Spleen (tissue), 11 donors: ENCODE data around the gene MAMDC2. TPM values are rescaled to one million over a fixed set of nuclear protein-coding genes. Genes with fewer than 3 reads are reported as not detected.

Experiments used
- DNase-seq: peaks from one replicate; pipeline ENCODE4 v3.0.0-alpha.2; 2020
- H3K27ac ChIP-seq, 8 donors: fragments of 200-600 bp; sonication (generic) in 7 of 8; 1 replicate in 4 of 8; 2 replicates in 4 of 8; pipeline versions ENCODE4 v1.5.0 to v1.8.0; 2016 to 2021; ENCODE audit warnings: inconsistent platforms in 4 of 8, mild to moderate bottlenecking in 4 of 8, moderate library complexity in 1 of 8
- H3K27me3 ChIP-seq, 7 donors: fragments of 200-600 bp; sonication (generic) in 6 of 7; replicated peaks in 1 of 7; 1 replicate in 4 of 7; 2 replicates in 3 of 7; pipeline versions ENCODE4 v1.5.0 to v1.8.0; 2016 to 2021; ENCODE audit warnings: inconsistent platforms in 3 of 7, mild to moderate bottlenecking in 1 of 7
- H3K36me3 ChIP-seq, 6 donors: fragments of 200-600 bp; sonication (generic) in 5 of 6; 1 replicate in 4 of 6; 2 replicates in 2 of 6; pipeline versions ENCODE4 v1.5.0 to v1.8.0; 2016 to 2021; ENCODE audit warnings: inconsistent platforms in 2 of 6
- H3K4me1 ChIP-seq, 6 donors: fragments of 200-600 bp; sonication (generic) in 5 of 6; 1 replicate in 3 of 6; 2 replicates in 3 of 6; pipeline versions ENCODE4 v1.5.0 to v1.8.0; 2016 to 2021; ENCODE audit warnings: inconsistent platforms in 3 of 6
- H3K4me3 ChIP-seq, 8 donors: fragments of 200-600 bp; sonication (generic) in 7 of 8; 1 replicate in 4 of 8; 2 replicates in 4 of 8; pipeline versions ENCODE4 v1.5.0 to v1.8.0; 2016 to 2021; ENCODE audit warnings: inconsistent platforms in 4 of 8, mild to moderate bottlenecking in 4 of 8, moderate library complexity in 2 of 8
- H3K9me3 ChIP-seq, 8 donors: fragments of 200-600 bp; sonication (generic) in 7 of 8; 1 replicate in 4 of 8; 2 replicates in 4 of 8; pipeline versions ENCODE4 v1.5.0 to v1.8.0; 2016 to 2021; ENCODE audit warnings: inconsistent platforms in 4 of 8
- POLR2A ChIP-seq, 3 donors: fragments of 450-650 bp; IDR thresholded peaks; one replicate each; pipeline ENCODE4 v1.5.1; 2017; ENCODE audit warnings: antibody characterized with exemption in 3 of 3, mild to moderate bottlenecking in 1 of 3
- POLR2AphosphoS5 ChIP-seq, 3 donors: sonication (generic); formaldehyde crosslinking; IDR thresholded peaks; one replicate each; pipeline ENCODE4 v1.5.1; 2017; ENCODE audit warnings: antibody characterized with exemption in 3 of 3
- WGBS, 5 donors: extraction: QIAGEN DNeasy Blood & Tissue Kit in 3 of 5; methylation state at CpG; one replicate each; pipeline versions ENCODE4 v1.1.5 to v1.1.7; 2013 to 2018; 5-methylcytosine and 5-hydroxymethylcytosine counted together
- intact Hi-C: fragments of 100-400 bp; cut with DNase I; formaldehyde crosslinking; loops from one replicate; pipeline ENCODE4 v1.15.0; 2023; ENCODE audit warnings: low total_unique reads
- polyA plus RNA-seq, 3 donors: library from polyadenylated mRNA; stranded (reverse); fragments of 200-250 nt; gene quantifications; one replicate each; pipeline ENCODE4 v1.2.1, GENCODE V29; 2013
- total RNA-seq, 7 donors: library from RNA; depleted of rRNA in 3 of 7; stranded (reverse); fragments of >200 nt in 3 of 7; fragmentation: NEBNext Ultra II Directional in 4 of 7; extraction: Animal tissue kit (Norgen Biotek cat#: 25700) in 4 of 7; gene quantifications; one replicate each; pipeline versions ENCODE4 v1.1.0 to v1.2.1, GENCODE V29; 2016 to 2021
- TF ChIP-seq, protein P1 (sequence below), 11 experiments: fragments of 200-600 bp in 7 of 11; fragments of 450-650 bp in 4 of 11; sonication (generic) in 4 of 11; IDR thresholded peaks in 8 of 11; conservative IDR thresholded peaks in 3 of 11; 1 replicate in 7 of 11; 2 replicates in 4 of 11; pipeline versions ENCODE4 v1.4.0 to v1.8.0; 2016 to 2021; ENCODE audit warnings: antibody characterized with exemption in 11 of 11, inconsistent platforms in 4 of 11, mild to moderate bottlenecking in 1 of 11
- donor health status: healthy with polysubstance abuse.
- donor health status: DM: no; HTN: no; CAD: no; lungs with moderate emphysema.
- donor health status: DM: no; HTN: no; CAD: no.
- donor health status: Bipolar disorder and iron deficiency.
- donor health status: healthy.
- donor health status: DM: no; HTN: no; CAD: no.
- donor health status: DM: yes; HTN: yes; CAD: no.

Gene MAMDC2
- total and polyA plus RNA-seq, 10 donors: 1.5 to 65.5 (median 14.5) TPM

- DNase-seq: no peak
- TF ChIP-seq, protein P1, sequence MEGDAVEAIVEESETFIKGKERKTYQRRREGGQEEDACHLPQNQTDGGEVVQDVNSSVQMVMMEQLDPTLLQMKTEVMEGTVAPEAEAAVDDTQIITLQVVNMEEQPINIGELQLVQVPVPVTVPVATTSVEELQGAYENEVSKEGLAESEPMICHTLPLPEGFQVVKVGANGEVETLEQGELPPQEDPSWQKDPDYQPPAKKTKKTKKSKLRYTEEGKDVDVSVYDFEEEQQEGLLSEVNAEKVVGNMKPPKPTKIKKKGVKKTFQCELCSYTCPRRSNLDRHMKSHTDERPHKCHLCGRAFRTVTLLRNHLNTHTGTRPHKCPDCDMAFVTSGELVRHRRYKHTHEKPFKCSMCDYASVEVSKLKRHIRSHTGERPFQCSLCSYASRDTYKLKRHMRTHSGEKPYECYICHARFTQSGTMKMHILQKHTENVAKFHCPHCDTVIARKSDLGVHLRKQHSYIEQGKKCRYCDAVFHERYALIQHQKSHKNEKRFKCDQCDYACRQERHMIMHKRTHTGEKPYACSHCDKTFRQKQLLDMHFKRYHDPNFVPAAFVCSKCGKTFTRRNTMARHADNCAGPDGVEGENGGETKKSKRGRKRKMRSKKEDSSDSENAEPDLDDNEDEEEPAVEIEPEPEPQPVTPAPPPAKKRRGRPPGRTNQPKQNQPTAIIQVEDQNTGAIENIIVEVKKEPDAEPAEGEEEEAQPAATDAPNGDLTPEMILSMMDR (IDR thresholded peaks at IDR 0.05 in 8 of 11, conservative IDR thresholded peaks at IDR 0.05 in 3 of 11): no peak
- TF ChIP-seq POLR2A (IDR thresholded peaks at IDR 0.05) (no peak), POLR2AphosphoS5 (IDR thresholded peaks at IDR 0.05) (no peak)
- 72 to 87% (median 75%) methylated on average over 6 of the region's 6 CpGs for WGBS, 5 donors
- H3K9me3 ChIP-seq: no peaks in the 10 kb centered on the region
- H3K4me3 ChIP-seq: no peak overlapping the region
- H3K27me3 ChIP-seq: no peaks in the 10 kb centered on the region
- no peaks in the 10 kb centered on the region for H3K4me1 ChIP-seq
- no peak overlapping the region for H3K27ac ChIP-seq
- peaks cover 0 to 7% (median 0%) of the 10 kb centered on the region in 6 donors for H3K36me3 ChIP-seq
- intact Hi-C loops: no loop called here
Observed at GRCh38 chr9:70165006-70165602, 121.5 kb downstream of the MAMDC2 start.

- 88 to 95% (median 91%) methylated on average over 5 of the region's 5 CpGs for WGBS, 5 donors
- no peak for DNase-seq
- Histone ChIP-seq H3K4me1 (no peaks in the 10 kb centered on the region), H3K36me3 (peaks cover 0 to 20% (median 0%) of the 10 kb centered on the region in 6 donors), H3K27ac (no peak overlapping the region), H3K4me3 (no peak overlapping the region), H3K9me3 (no peaks in the 10 kb centered on the region), H3K27me3 (no peaks in the 10 kb centered on the region)
- intact Hi-C loops: no loop called here
- TF ChIP-seq, protein P1 (IDR thresholded peaks at IDR 0.05 in 8 of 11, conservative IDR thresholded peaks at IDR 0.05 in 3 of 11): no peak
- no peak for TF ChIP-seq POLR2AphosphoS5 (IDR thresholded peaks at IDR 0.05)
Observed at GRCh38 chr9:70168521-70168920, 124.9 kb downstream of the MAMDC2 start.

DNA sequence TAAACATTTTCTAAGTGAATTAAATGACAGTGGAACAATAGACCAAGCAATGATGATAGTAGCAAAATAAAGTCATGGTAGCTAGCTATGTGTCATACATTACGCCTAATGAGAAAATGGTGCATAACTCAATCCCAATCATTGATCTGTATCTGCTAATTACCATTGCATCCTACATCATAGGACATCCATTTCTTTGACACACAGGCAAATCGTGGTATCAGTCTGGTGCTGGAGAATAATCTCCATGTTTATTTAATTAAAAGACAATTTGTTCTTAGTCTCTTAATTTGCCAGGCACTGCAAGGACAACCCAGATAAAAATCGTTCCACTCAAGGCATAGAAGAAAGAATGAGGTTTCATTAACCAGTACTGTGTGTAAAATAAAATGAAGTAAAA is 125.6 kb downstream of the MAMDC2 start:
- no peak overlapping the region for H3K4me3 ChIP-seq
- intact Hi-C loops: no loop called here
- peaks cover 0 to 20% (median 0%) of the 10 kb centered on the region in 6 donors for H3K36me3 ChIP-seq
- 76 to 90% (median 82%) methylated on average over 3 of the region's 3 CpGs for WGBS, 5 donors
- H3K4me1 ChIP-seq: no peaks in the 10 kb centered on the region
- no peaks in the 10 kb centered on the region for H3K27me3 ChIP-seq
- no peaks in the 10 kb centered on the region for H3K9me3 ChIP-seq
- no peak for DNase-seq
- no peak overlapping the region for H3K27ac ChIP-seq
- TF ChIP-seq, protein P1 (IDR thresholded peaks at IDR 0.05 in 8 of 11, conservative IDR thresholded peaks at IDR 0.05 in 3 of 11): no peak
- TF ChIP-seq POLR2AphosphoS5 (IDR thresholded peaks at IDR 0.05) (no peak), POLR2A (IDR thresholded peaks at IDR 0.05) (no peak)

GRCh38 chr9:70170151-70170790 is 126.6 kb downstream of the MAMDC2 start:
- intact Hi-C loops: no loop called here

More at GRCh38 chr9:70170151-70170790, 126.6 kb downstream of the MAMDC2 start:
- peaks cover 0 to 20% (median 0%) of the 10 kb centered on the region in 6 donors for H3K36me3 ChIP-seq
- no peak for DNase-seq
- TF ChIP-seq, protein P1 (IDR thresholded peaks at IDR 0.05 in 8 of 11, conservative IDR thresholded peaks at IDR 0.05 in 3 of 11): no peak
- no peak for TF ChIP-seq POLR2AphosphoS5 (IDR thresholded peaks at IDR 0.05)
- TF ChIP-seq POLR2A (IDR thresholded peaks at IDR 0.05): no peak
- no peak overlapping the region for H3K27ac ChIP-seq
- no peaks in the 10 kb centered on the region for H3K4me1 ChIP-seq
- no peaks in the 10 kb centered on the region for H3K27me3 ChIP-seq
- 74 to 90% (median 82%) methylated on average over 7 of the region's 7 CpGs for WGBS, 5 donors
- H3K4me3 ChIP-seq: no peak overlapping the region
- H3K9me3 ChIP-seq: no peaks in the 10 kb centered on the region
